ENCODE results near the gene BCL2. TPM values are rescaled to one million over a fixed set of nuclear protein-coding genes. Genes with fewer than 3 reads are reported as not detected.

BCL2 gene
- total RNA-seq, 1 experiment from 2014 or later: 1.3 TPM

DNA sequence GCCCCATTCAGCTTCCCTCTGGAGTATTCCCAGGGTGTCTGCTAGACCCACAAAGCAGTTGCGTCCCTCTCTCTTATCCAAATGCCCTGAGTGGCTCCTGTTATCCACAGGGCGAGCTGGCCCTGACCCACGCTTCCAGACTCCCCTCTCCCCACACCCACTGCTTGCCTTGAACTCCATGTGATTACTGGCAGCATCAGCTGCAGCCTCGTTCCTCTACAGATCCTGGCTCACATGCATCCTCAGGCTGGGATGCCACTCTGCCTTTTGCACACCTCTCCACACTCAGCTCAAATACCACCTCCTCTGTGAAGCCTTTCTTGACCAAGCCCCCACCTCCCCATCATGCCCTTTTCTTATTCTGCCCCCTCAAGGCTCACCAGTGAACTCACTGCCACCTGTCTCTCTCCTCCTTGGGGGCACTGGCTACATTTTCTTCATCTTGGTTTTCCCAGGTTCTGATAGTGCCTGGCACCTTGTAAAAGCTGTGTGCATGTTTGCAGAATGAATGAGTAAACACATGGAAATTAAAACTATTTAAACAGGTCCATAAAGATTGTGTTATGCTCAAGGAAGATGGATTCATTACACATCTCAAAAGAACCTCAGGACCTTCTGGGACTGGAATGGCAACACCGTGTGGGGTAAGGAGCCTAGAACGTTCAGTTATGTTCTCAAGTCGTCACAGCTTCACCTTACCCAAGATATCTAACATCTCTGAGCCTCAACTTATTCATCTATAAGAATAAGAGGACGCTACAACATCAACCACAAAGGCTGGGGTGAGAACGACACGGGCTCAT is 165.0 kb downstream of the BCL2 start:
- H3K27me3 ChIP-seq (ENCODE audit: insufficient read depth, low read length): no peaks in the 10 kb centered on the region
- no peaks in the 10 kb centered on the region for H4K20me1 ChIP-seq (ENCODE audit: control insufficient read depth, insufficient read depth, insufficient read length)
- peaks cover 10% of the 10 kb centered on the region for H3K27me3 Mint-ChIP-seq (ENCODE audit: low read depth)
- H3K23me2 ChIP-seq (ENCODE audit: insufficient read length, low read depth, low read length, poor library complexity, severe bottlenecking): no peaks in the 10 kb centered on the region
- no peak overlapping the region for H3K23ac ChIP-seq (ENCODE audit: insufficient read length, low read depth, low read length)
- H3K27ac ChIP-seq (ENCODE audit: insufficient read length, low read depth, low read length): no peak overlapping the region
- no peak overlapping the region for H3K4me2 ChIP-seq (ENCODE audit: insufficient read depth, insufficient read length, low read length)
- no peak overlapping the region for H3K4ac ChIP-seq (ENCODE audit: low read depth, low read length)
- H3K14ac ChIP-seq (ENCODE audit: insufficient read depth, low read length): no peak overlapping the region; the same call in 1 of the 2 replicates
- H4K91ac ChIP-seq (ENCODE audit: insufficient read length, low read depth, low read length): no peak overlapping the region
- no peak for DNase-seq
- H3K9ac ChIP-seq (ENCODE audit: extremely low read depth, insufficient read length, low read length): no peak overlapping the region
- H2AK5ac ChIP-seq (ENCODE audit: insufficient read length, low read length): no peak overlapping the region
- no peak overlapping the region for H2AFZ ChIP-seq (ENCODE audit: low read length)
- TF ChIP-seq, protein P1, sequence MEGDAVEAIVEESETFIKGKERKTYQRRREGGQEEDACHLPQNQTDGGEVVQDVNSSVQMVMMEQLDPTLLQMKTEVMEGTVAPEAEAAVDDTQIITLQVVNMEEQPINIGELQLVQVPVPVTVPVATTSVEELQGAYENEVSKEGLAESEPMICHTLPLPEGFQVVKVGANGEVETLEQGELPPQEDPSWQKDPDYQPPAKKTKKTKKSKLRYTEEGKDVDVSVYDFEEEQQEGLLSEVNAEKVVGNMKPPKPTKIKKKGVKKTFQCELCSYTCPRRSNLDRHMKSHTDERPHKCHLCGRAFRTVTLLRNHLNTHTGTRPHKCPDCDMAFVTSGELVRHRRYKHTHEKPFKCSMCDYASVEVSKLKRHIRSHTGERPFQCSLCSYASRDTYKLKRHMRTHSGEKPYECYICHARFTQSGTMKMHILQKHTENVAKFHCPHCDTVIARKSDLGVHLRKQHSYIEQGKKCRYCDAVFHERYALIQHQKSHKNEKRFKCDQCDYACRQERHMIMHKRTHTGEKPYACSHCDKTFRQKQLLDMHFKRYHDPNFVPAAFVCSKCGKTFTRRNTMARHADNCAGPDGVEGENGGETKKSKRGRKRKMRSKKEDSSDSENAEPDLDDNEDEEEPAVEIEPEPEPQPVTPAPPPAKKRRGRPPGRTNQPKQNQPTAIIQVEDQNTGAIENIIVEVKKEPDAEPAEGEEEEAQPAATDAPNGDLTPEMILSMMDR (conservative IDR thresholded peaks at IDR 0.05): no peak
- H4K8ac ChIP-seq (replicated peaks; ENCODE audit: insufficient read length, low read depth, low read length): no peak overlapping the region
- no peaks in the 10 kb centered on the region for H3K36me3 Mint-ChIP-seq (ENCODE audit: insufficient read depth in 1 of 3, low read depth in 3 of 3)
- H3K79me2 ChIP-seq (ENCODE audit: insufficient read depth, low read length): no peaks in the 10 kb centered on the region
- no peaks in the 10 kb centered on the region for H3K79me1 ChIP-seq (ENCODE audit: insufficient read depth, low read depth, low read length, poor library complexity, severe bottlenecking)
- H2BK15ac ChIP-seq (ENCODE audit: low read depth, low read length): no peak overlapping the region
- no peak overlapping the region for H2BK5ac ChIP-seq (ENCODE audit: insufficient read length, low read length)
- no peak overlapping the region for H2BK12ac ChIP-seq (ENCODE audit: insufficient read length, low read depth, low read length)
- H3K56ac ChIP-seq (ENCODE audit: insufficient read length, low read depth, low read length): no peak overlapping the region
- no peak overlapping the region for H3K27ac Mint-ChIP-seq
- H2BK120ac ChIP-seq (ENCODE audit: low read depth, low read length, poor library complexity, severe bottlenecking): no peak overlapping the region
- H3K9me3 Mint-ChIP-seq: no peaks in the 10 kb centered on the region
- H3K18ac ChIP-seq (ENCODE audit: insufficient read length, low read depth, low read length): no peak overlapping the region
- no peak overlapping the region for H3K4me3 Mint-ChIP-seq
- no CpG with 5 or more reads among the region's 10 CpGs for WGBS (ENCODE audit: extremely low coverage, insufficient read length, low lambda C conversion rate)
- no peak overlapping the region for H3T11ph ChIP-seq (ENCODE audit: low read length)
- H3K4me1 ChIP-seq (ENCODE audit: insufficient read depth, low read length): no peaks in the 10 kb centered on the region
- H2BK20ac ChIP-seq (ENCODE audit: low read depth, low read length, poor library complexity, severe bottlenecking): no peak overlapping the region
- no peaks in the 10 kb centered on the region for H3K9me3 ChIP-seq (ENCODE audit: control insufficient read depth, low read depth, low read length)
- peaks cover 6 to 21% of the 10 kb centered on the region in 2 experiments for H3K4me1 Mint-ChIP-seq
- no peak overlapping the region for H4K5ac ChIP-seq (ENCODE audit: insufficient read length, low read depth, low read length)

All from H9 (cell line).